ENCODE data around the gene SCO2.

The SCO2 gene

GRCh38 chr22:50532824-50533796 lies 7.7 kb upstream of the SCO2 start:
- Mint-ChIP-seq H3K4me3 (peak overlapping the region; percentile 61 to 73 (median 65)), H3K27me3 (ENCODE audit: low read depth) (peaks cover 61% of the 10 kb centered on the region), H3K9me3 (no peaks in the 10 kb centered on the region), H3K4me1 (peaks cover 23% of the 10 kb centered on the region), H3K36me3 (ENCODE audit: low read depth) (no peaks in the 10 kb centered on the region), H3K27ac (peak overlapping the region; percentile 21 to 63 (median 57))
- TF ChIP-seq CTCF (IDR thresholded peaks at IDR 0.05; ENCODE audit: unreplicated experiment in 3 of 3) = no peak

GRCh38 chr22:50531962-50532674 lies 6.7 kb upstream of the SCO2 start:
- Mint-ChIP-seq H3K36me3 (ENCODE audit: low read depth) (no peaks in the 10 kb centered on the region), H3K9me3 (no peaks in the 10 kb centered on the region), H3K4me1 (peaks cover 23% of the 10 kb centered on the region), H3K27ac (no peak overlapping the region), H3K4me3 (peak overlapping the region; percentile 61 to 73 (median 65)), H3K27me3 (ENCODE audit: low read depth) (peaks cover 66% of the 10 kb centered on the region)
- TF ChIP-seq CTCF (IDR thresholded peaks at IDR 0.05; ENCODE audit: unreplicated experiment in 3 of 3) = no peak

GRCh38 chr22:50531546-50531961 lies 6.2 kb upstream of the SCO2 start:
- no peaks in the 10 kb centered on the region for H3K36me3 Mint-ChIP-seq (ENCODE audit: low read depth)
- peaks cover 23% of the 10 kb centered on the region for H3K4me1 Mint-ChIP-seq
- TF ChIP-seq CTCF (IDR thresholded peaks at IDR 0.05; ENCODE audit: unreplicated experiment in 3 of 3) = no peak
- no peak overlapping the region for H3K27ac Mint-ChIP-seq
- H3K27me3 Mint-ChIP-seq (ENCODE audit: low read depth) = peaks cover 66% of the 10 kb centered on the region
- H3K4me3 Mint-ChIP-seq = peak overlapping the region in 2 of 3 experiments; percentile 65 to 71
- H3K9me3 Mint-ChIP-seq = no peaks in the 10 kb centered on the region

GRCh38 chr22:50530877-50531545 lies 5.6 kb upstream of the SCO2 start:
- peaks cover 23% of the 10 kb centered on the region for H3K4me1 Mint-ChIP-seq
- H3K27me3 Mint-ChIP-seq (ENCODE audit: low read depth) = peaks cover 66% of the 10 kb centered on the region
- H3K36me3 Mint-ChIP-seq (ENCODE audit: low read depth) = no peaks in the 10 kb centered on the region
- H3K27ac Mint-ChIP-seq = no peak overlapping the region
- no peak for TF ChIP-seq CTCF (IDR thresholded peaks at IDR 0.05; ENCODE audit: unreplicated experiment in 3 of 3)
- peak overlapping the region; percentile 34 to 71 (median 65) for H3K4me3 Mint-ChIP-seq
- H3K9me3 Mint-ChIP-seq = no peaks in the 10 kb centered on the region

GRCh38 chr22:50530580-50530876 lies 5.1 kb upstream of the SCO2 start:
- no peak for TF ChIP-seq CTCF (IDR thresholded peaks at IDR 0.05; ENCODE audit: unreplicated experiment in 3 of 3)
- peak overlapping the region in 2 of 3 experiments; percentile 65 to 69 for H3K4me3 Mint-ChIP-seq
- H3K36me3 Mint-ChIP-seq (ENCODE audit: low read depth) = no peaks in the 10 kb centered on the region
- H3K9me3 Mint-ChIP-seq = no peaks in the 10 kb centered on the region
- H3K4me1 Mint-ChIP-seq = peaks cover 23% of the 10 kb centered on the region
- H3K27me3 Mint-ChIP-seq (ENCODE audit: low read depth) = peaks cover 66% of the 10 kb centered on the region
- H3K27ac Mint-ChIP-seq = no peak overlapping the region

Measured in nephron (organoid).